Type B pancreatic cell (in vitro differentiated cells): ENCODE data around the gene RNF151. TPM values are rescaled to one million over a fixed set of nuclear protein-coding genes. Genes with fewer than 3 reads are reported as not detected.
A peak's percentile ranks its signal among the peaks of the same experiment; 100 is the strongest.
"Not testable (repeated sequence)": the region's sequence is repeated elsewhere in the genome, so short reads cannot be mapped to it uniquely, and the experiment has no call there.

Source experiments
- DNase-seq: peaks from one replicate; pipeline ENCODE4 v3.0.0; 2021; ENCODE audit warnings: mixed read lengths; ENCODE audit not compliant: unreplicated experiment; ENCODE audit errors: extremely low spot score
- H3K27ac Mint-ChIP-seq: 2 replicates; pipeline ENCODE4 v1.8.0; 2021; ENCODE audit warnings: mild to moderate bottlenecking, mixed read lengths
- H3K27me3 Mint-ChIP-seq: 2 replicates; pipeline ENCODE4 v1.8.0; 2021; ENCODE audit warnings: mixed read lengths
- H3K36me3 Mint-ChIP-seq: 2 replicates; pipeline ENCODE4 v1.8.0; 2021; ENCODE audit warnings: mixed read lengths
- H3K4me1 Mint-ChIP-seq: one replicate; pipeline ENCODE4 v1.8.0; 2021; ENCODE audit warnings: mixed read lengths; ENCODE audit not compliant: unreplicated experiment
- H3K4me3 Mint-ChIP-seq: 2 replicates; pipeline ENCODE4 v1.8.0; 2021; ENCODE audit warnings: mild to moderate bottlenecking, mixed read lengths
- H3K9me3 Mint-ChIP-seq: 2 replicates; pipeline ENCODE4 v1.8.0; 2021; ENCODE audit warnings: mixed read lengths
- total RNA-seq: library from RNA; stranded (reverse); gene quantifications from 2 replicates; pipeline ENCODE4 v1.2.1, GENCODE V29; 2021; ENCODE audit warnings: low replicate concordance
- TF ChIP-seq, protein P1 (sequence below): fragments of 200-600 bp; sonication (generic); conservative IDR thresholded peaks from 2 replicates; pipeline ENCODE4 v1.5.0; 2021; ENCODE audit warnings: antibody characterized with exemption, mild to moderate bottlenecking

Gene RNF151
- total RNA-seq, 1 donor from 2014 or later, result not detected

DNA sequence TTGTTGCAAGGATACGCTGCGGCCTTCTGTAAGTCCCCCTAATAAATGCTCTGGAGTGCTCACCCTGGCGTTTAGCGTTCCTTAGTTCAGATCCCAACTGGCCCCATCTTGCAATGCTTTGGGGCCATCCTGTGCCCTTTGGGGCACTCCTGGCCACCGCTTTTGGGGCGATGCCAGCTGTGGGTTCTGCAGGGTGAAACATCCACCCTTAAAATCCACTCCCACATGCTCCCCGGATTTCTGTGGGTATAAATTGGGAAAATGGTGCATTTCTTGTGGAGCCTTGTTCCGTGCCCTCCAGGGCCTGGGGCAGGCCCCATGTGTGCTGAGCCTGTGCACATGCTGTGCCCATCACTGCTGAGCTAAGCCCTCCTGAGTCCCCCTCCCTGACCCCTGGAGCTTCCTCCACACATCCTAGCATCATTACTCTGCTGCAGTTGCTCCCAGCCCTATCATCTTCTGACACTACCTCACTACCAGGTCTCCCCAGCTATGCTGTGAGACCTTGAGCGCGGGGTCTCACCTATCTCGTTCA lies 29.6 kb upstream of the RNF151 start:
- no peak for DNase-seq
- Mint-ChIP-seq H3K4me3 (no peak overlapping the region), H3K27me3 (no peaks in the 10 kb centered on the region), H3K4me1 (no peaks in the 10 kb centered on the region), H3K27ac (no peak overlapping the region), H3K36me3 (no peaks in the 10 kb centered on the region), H3K9me3 (no peaks in the 10 kb centered on the region)
- TF ChIP-seq, protein P1, sequence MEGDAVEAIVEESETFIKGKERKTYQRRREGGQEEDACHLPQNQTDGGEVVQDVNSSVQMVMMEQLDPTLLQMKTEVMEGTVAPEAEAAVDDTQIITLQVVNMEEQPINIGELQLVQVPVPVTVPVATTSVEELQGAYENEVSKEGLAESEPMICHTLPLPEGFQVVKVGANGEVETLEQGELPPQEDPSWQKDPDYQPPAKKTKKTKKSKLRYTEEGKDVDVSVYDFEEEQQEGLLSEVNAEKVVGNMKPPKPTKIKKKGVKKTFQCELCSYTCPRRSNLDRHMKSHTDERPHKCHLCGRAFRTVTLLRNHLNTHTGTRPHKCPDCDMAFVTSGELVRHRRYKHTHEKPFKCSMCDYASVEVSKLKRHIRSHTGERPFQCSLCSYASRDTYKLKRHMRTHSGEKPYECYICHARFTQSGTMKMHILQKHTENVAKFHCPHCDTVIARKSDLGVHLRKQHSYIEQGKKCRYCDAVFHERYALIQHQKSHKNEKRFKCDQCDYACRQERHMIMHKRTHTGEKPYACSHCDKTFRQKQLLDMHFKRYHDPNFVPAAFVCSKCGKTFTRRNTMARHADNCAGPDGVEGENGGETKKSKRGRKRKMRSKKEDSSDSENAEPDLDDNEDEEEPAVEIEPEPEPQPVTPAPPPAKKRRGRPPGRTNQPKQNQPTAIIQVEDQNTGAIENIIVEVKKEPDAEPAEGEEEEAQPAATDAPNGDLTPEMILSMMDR, result no peak

DNA sequence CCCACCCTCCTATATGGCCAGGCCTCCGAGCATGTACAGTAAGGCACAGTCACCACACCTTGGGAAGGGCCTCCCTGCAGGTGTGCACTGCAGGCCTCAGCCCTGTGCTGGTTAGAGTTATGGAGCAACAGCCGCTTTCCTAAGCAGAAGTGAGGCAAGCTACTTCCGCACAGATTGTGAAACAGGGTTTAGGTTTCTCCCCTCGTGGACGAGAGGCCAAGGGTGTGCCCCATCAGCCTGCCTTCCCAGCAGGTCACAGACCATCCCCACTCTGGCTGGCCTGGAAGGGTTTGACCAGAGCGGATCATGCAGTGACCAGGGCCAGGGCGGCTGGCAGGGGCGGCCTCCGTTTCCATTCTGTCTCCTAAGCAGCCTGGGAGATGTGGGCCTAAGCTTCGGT lies 28.3 kb upstream of the RNF151 start:
- DNase-seq, result no peak
- Mint-ChIP-seq H3K36me3 (no peaks in the 10 kb centered on the region), H3K27ac (no peak overlapping the region), H3K4me1 (no peaks in the 10 kb centered on the region), H3K27me3 (no peaks in the 10 kb centered on the region), H3K9me3 (no peaks in the 10 kb centered on the region), H3K4me3 (no peak overlapping the region)
- TF ChIP-seq, protein P1, result no peak

- Mint-ChIP-seq H3K9me3 (no peaks in the 10 kb centered on the region), H3K4me1 (peaks cover 4% of the 10 kb centered on the region), H3K27me3 (no peaks in the 10 kb centered on the region), H3K27ac (no peak overlapping the region), H3K4me3 (no peak overlapping the region), H3K36me3 (no peaks in the 10 kb centered on the region)
- DNase-seq, result no peak
- TF ChIP-seq, protein P1, result no peak
Observed at GRCh38 chr16:1938910-1939309, 27.7 kb upstream of the RNF151 start.

DNA sequence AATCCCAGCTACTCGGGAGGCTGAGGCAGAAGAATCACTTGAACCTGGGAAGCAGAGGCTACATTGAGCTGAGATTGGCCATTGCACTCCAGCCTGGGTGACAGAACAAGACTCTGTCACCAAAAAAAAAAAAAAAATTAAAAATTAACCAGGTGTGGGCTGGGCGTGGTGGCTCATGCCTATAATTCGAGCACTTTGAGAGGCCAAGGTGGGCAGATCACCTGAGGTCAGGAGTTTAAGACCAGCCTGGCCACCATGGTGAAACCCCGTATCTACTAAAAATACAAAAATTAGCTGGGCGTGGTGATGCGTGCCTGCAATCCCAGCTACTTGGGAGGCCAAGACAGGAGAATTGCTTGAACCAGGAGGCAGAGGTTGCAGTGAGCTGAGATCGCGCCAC lies 26.8 kb upstream of the RNF151 start:
- H3K4me1 Mint-ChIP-seq, H3K27me3 Mint-ChIP-seq, H3K9me3 Mint-ChIP-seq, H3K27ac Mint-ChIP-seq, DNase-seq, H3K36me3 Mint-ChIP-seq: not testable (repeated sequence)
- H3K4me3 Mint-ChIP-seq, result peak overlapping the region; percentile 45

GRCh38 chr16:1940273-1941161 lies 26.1 kb upstream of the RNF151 start:
- TF ChIP-seq, protein P1, result no peak
- DNase-seq, result no peak
- Mint-ChIP-seq H3K9me3 (no peaks in the 10 kb centered on the region), H3K4me1 (peaks cover 4% of the 10 kb centered on the region), H3K36me3 (no peaks in the 10 kb centered on the region), H3K27ac (peak overlapping the region; percentile 23), H3K27me3 (no peaks in the 10 kb centered on the region), H3K4me3 (peak overlapping the region; percentile 45)
